Measurements from ENCODE around the gene TAF7L.

Gene TAF7L

GRCh38 chrX:101257448-101258258 lies 33.5 kb downstream of the TAF7L start:
- H3K27me3 Mint-ChIP-seq (ENCODE audit: low read depth) = no peaks in the 10 kb centered on the region
- peaks cover 5% of the 10 kb centered on the region for H3K4me1 Mint-ChIP-seq (ENCODE audit: low read depth)
- H3K36me3 Mint-ChIP-seq (ENCODE audit: low read depth) = no peaks in the 10 kb centered on the region
- H3K27ac Mint-ChIP-seq = peak overlapping the region; percentile 44
- H3K4me3 Mint-ChIP-seq = no peak overlapping the region
- H3K9me3 Mint-ChIP-seq = no peaks in the 10 kb centered on the region

DNA sequence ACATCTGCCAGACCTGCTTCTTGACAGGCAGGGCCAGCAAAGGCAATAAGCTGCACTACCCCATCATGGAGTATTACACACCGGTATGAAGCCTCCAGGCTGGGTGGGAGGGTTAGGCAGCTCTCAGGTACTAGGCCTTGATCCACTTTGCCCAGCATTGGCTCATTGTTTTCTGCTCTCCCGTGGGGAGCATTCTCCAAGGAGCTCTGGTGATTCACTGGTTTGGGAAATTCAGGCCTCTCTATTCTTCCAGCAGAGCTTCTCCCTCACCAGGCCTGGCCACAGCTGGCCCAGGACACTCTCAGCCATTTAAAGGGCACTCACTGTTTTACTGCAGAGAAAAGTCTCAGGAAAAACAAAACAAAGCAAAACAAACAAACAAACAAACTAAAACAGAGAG lies 38.5 kb downstream of the TAF7L start:
- H3K9me3 Mint-ChIP-seq = no peaks in the 10 kb centered on the region
- H3K4me3 Mint-ChIP-seq = no peak overlapping the region
- no peaks in the 10 kb centered on the region for H3K27me3 Mint-ChIP-seq (ENCODE audit: low read depth)
- H3K27ac Mint-ChIP-seq = no peak overlapping the region
- H3K36me3 Mint-ChIP-seq (ENCODE audit: low read depth) = no peaks in the 10 kb centered on the region
- peaks cover 3% of the 10 kb centered on the region for H3K4me1 Mint-ChIP-seq (ENCODE audit: low read depth)

- Mint-ChIP-seq H3K4me3 (no peak overlapping the region), H3K4me1 (ENCODE audit: low read depth) (no peaks in the 10 kb centered on the region), H3K27me3 (ENCODE audit: low read depth) (no peaks in the 10 kb centered on the region)
These were observed 49.6 kb downstream of the TAF7L start for GRCh38 chrX:101241531-101241930.

DNA sequence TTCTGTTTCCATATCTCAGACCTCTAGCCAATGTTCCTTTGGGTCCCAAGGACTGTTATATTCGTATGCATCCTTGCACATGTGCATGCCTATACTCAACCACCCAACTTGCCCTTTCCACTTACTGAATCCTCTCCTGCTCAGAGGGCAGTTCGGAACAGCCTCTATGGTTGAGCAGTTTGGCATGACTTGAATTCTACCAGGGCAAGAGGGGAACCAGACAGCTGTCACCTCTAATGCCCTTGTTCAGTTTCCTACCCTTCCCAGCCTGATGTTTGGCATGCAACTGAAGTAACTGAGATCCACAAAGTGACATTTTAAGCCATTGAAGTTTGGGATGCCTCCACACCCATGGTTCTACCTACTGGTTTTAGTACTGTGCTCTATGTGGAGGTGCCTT lies 54.1 kb downstream of the TAF7L start:
- Mint-ChIP-seq H3K4me1 (ENCODE audit: low read depth) (no peaks in the 10 kb centered on the region), H3K27me3 (ENCODE audit: low read depth) (no peaks in the 10 kb centered on the region)

More at GRCh38 chrX:101241531-101241930, 49.6 kb downstream of the TAF7L start:
- no peaks in the 10 kb centered on the region for H3K36me3 Mint-ChIP-seq (ENCODE audit: low read depth)
- no peaks in the 10 kb centered on the region for H3K9me3 Mint-ChIP-seq
- H3K27ac Mint-ChIP-seq = no peak overlapping the region

GRCh38 chrX:101232316-101232715 lies 58.8 kb downstream of the TAF7L start:
- Mint-ChIP-seq H3K9me3 (no peaks in the 10 kb centered on the region), H3K4me3 (no peak overlapping the region), H3K4me1 (ENCODE audit: low read depth) (no peaks in the 10 kb centered on the region), H3K36me3 (ENCODE audit: low read depth) (no peaks in the 10 kb centered on the region), H3K27me3 (ENCODE audit: low read depth) (no peaks in the 10 kb centered on the region), H3K27ac (no peak overlapping the region)

More for the DNA sequence above, 54.1 kb downstream of the TAF7L start:
- Mint-ChIP-seq H3K27ac (no peak overlapping the region), H3K36me3 (ENCODE audit: low read depth) (no peaks in the 10 kb centered on the region), H3K4me3 (no peak overlapping the region), H3K9me3 (no peaks in the 10 kb centered on the region)

- Mint-ChIP-seq H3K36me3 (ENCODE audit: low read depth) (no peaks in the 10 kb centered on the region), H3K9me3 (no peaks in the 10 kb centered on the region), H3K27ac (no peak overlapping the region), H3K27me3 (ENCODE audit: low read depth) (no peaks in the 10 kb centered on the region), H3K4me3 (no peak overlapping the region), H3K4me1 (ENCODE audit: low read depth) (no peaks in the 10 kb centered on the region)
These were observed 60.1 kb downstream of the TAF7L start for GRCh38 chrX:101231080-101231479.

DNA sequence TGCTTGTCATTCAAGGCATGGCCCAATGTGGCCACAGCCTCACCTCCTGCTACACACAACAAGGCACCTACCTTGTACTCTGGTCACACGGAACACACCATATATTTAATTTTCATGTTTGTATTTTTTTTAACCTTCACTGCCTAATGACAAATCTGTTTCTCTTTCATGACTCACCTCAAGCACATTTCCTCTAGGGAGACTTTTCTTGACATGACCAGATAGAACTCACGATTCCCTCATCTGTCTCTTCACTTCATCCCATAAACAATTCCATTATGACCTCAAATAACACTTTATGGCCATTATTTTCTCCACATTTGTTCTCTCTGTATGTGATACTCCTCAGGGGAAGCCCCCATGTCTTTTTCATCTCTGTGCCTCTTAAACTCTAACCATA lies 60.5 kb downstream of the TAF7L start:
- H3K9me3 Mint-ChIP-seq = no peaks in the 10 kb centered on the region
- H3K27me3 Mint-ChIP-seq (ENCODE audit: low read depth) = no peaks in the 10 kb centered on the region
- no peak overlapping the region for H3K27ac Mint-ChIP-seq
- H3K4me3 Mint-ChIP-seq = no peak overlapping the region
- H3K4me1 Mint-ChIP-seq (ENCODE audit: low read depth) = no peaks in the 10 kb centered on the region
- H3K36me3 Mint-ChIP-seq (ENCODE audit: low read depth) = no peaks in the 10 kb centered on the region

DNA sequence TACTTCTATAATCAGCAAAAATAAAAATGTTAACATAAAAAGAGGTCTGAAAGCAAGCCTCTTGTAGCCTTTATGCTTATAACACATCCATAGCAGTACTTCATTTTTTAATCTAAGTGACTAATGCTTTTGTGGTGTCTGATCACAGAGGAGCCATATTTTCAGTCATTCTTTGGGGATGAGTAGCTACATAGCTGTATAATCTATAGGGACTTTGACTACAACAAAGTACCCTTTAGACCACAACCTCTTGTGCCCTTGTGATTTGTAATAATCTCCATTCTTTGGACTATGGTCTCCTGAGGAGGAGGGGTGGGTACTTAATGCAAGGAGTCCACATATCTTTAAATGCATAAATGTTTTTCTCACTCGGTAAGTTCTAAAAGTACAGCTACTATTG lies 62.0 kb downstream of the TAF7L start:
- H3K4me1 Mint-ChIP-seq (ENCODE audit: low read depth) = no peaks in the 10 kb centered on the region

GRCh38 chrX:101223226-101223625 lies 67.9 kb downstream of the TAF7L start:
- H3K36me3 Mint-ChIP-seq (ENCODE audit: low read depth) = no peaks in the 10 kb centered on the region

More for the DNA sequence above, 62.0 kb downstream of the TAF7L start:
- no peaks in the 10 kb centered on the region for H3K9me3 Mint-ChIP-seq
- no peaks in the 10 kb centered on the region for H3K27me3 Mint-ChIP-seq (ENCODE audit: low read depth)
- no peak overlapping the region for H3K4me3 Mint-ChIP-seq
- H3K27ac Mint-ChIP-seq = no peak overlapping the region
- no peaks in the 10 kb centered on the region for H3K36me3 Mint-ChIP-seq (ENCODE audit: low read depth)

DNA sequence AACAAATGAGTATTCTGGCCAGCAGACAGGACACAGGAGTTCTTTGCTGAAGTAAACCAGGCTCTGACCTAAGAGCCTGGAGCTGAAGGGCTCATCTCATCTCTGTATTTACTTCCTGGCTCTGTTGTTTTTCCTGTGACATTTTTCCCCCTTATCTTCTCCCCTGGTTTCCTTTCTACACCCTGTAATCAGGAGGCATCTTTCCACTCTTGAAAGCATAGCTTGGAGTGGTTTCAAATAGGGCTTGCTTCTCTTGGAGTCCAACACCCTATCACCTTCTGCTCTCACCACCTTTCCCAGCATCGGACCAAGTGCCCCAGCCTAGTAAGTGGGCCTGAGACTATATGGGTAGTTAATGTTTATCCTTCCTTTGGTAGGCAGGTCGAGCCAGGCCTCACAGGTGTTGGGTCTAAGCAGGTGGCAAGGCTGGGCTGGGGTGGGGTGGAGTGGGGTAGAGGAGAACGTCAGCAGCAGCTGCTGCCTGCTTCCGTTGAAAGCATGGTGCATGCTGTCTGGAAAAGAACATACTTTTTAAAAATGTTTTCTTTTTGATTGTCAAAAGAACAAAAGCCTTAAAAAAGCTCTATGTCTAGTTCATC lies 70.4 kb downstream of the TAF7L start:
- Mint-ChIP-seq H3K36me3 (ENCODE audit: low read depth) (no peaks in the 10 kb centered on the region), H3K27me3 (ENCODE audit: low read depth) (no peaks in the 10 kb centered on the region), H3K4me1 (ENCODE audit: low read depth) (no peaks in the 10 kb centered on the region), H3K9me3 (no peaks in the 10 kb centered on the region), H3K27ac (no peak overlapping the region), H3K4me3 (no peak overlapping the region)

More at GRCh38 chrX:101223226-101223625, 67.9 kb downstream of the TAF7L start:
- Mint-ChIP-seq H3K4me3 (no peak overlapping the region), H3K4me1 (ENCODE audit: low read depth) (no peaks in the 10 kb centered on the region), H3K9me3 (no peaks in the 10 kb centered on the region), H3K27ac (no peak overlapping the region), H3K27me3 (ENCODE audit: low read depth) (no peaks in the 10 kb centered on the region)

GRCh38 chrX:101219864-101220346 lies 71.2 kb downstream of the TAF7L start:
- Mint-ChIP-seq H3K27me3 (ENCODE audit: low read depth) (no peaks in the 10 kb centered on the region), H3K9me3 (no peaks in the 10 kb centered on the region), H3K27ac (no peak overlapping the region), H3K4me3 (no peak overlapping the region), H3K4me1 (ENCODE audit: low read depth) (no peaks in the 10 kb centered on the region), H3K36me3 (ENCODE audit: low read depth) (no peaks in the 10 kb centered on the region)

- no peak within 1 kb of the TSS for H3K4me3 Mint-ChIP-seq
- H3K4me1 Mint-ChIP-seq (ENCODE audit: low read depth) = no peaks in the 10 kb centered on the region
- H3K27me3 Mint-ChIP-seq (ENCODE audit: low read depth) = no peaks in the 10 kb centered on the region
- H3K27ac Mint-ChIP-seq = no peak within 1 kb of the TSS
- no peaks in the 10 kb centered on the region for H3K9me3 Mint-ChIP-seq
- no peaks in the 10 kb centered on the region for H3K36me3 Mint-ChIP-seq (ENCODE audit: low read depth)
These were observed 71.8 kb downstream of the TAF7L start, which contains the start of gene DRP2 for GRCh38 chrX:101219116-101219863. TSS of gene DRP2 (plus strand) at chrX:101219786. CDS start at chrX:101231648, 11,862 bp downstream.
